Central memory CD4-positive, alpha-beta T cell (primary cell): ENCODE measurements around the gene LAMTOR3.

Experiments used
- DNase-seq: peaks from one replicate; pipeline ENCODE4 v3.0.0; 2022

Gene LAMTOR3

GRCh38 chr4:99828477-99828876, 65.8 kb downstream of the LAMTOR3 start:
- DNase-seq = no peak
